NCI-H446 treated with DMSO at 0.1 percent for 48 hours (cell line): ENCODE measurements around the gene COL15A1.

Experiments
- DNase-seq: peaks from one replicate; lab custom pipeline; 2025; lab: John Stamatoyannopoulos, UW

Gene COL15A1

DNA sequence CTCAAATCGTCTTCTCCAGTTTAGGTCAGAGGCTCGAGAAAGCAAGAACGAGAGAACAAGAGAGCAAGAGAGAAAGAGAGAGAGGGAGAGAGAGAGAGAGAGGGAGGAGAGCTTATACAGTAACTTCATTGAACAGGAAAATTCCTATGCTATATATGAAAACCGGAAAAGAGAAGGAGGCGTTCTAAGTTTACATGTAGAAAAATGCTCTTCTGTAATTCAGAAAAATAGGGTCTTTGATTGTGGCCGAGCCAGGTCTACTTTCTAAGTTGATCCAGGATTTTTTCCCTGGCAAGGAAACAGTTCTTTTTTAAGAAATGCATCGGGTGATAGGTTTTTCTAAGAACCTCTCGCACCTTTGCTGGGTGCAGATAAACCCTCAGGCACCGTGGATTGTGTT, 29.5 kb downstream of the COL15A1 start:
- no peak for DNase-seq

GRCh38 chr9:98973576-98973975, 29.9 kb downstream of the COL15A1 start:
- no peak for DNase-seq

DNA sequence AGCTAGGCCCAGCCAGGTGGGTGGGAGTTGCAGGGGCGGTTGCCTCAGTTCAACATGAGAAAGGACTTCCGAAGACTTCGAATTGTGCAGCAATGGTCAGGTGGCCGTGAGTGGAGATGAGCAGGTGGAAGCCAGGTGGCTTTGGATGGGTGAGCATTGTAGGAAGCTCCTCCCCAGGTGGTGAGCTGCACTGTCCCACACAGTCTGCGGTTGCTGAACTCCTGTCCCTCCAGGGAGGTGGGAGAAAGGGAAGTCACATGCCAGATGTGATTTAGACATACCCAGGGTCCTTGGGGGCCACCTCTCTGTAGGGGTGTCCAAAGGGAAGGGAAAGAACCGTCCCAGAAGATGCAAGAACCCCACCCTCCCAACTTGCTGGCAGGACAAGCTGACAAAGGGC, 30.4 kb downstream of the COL15A1 start:
- no peak for DNase-seq

DNA sequence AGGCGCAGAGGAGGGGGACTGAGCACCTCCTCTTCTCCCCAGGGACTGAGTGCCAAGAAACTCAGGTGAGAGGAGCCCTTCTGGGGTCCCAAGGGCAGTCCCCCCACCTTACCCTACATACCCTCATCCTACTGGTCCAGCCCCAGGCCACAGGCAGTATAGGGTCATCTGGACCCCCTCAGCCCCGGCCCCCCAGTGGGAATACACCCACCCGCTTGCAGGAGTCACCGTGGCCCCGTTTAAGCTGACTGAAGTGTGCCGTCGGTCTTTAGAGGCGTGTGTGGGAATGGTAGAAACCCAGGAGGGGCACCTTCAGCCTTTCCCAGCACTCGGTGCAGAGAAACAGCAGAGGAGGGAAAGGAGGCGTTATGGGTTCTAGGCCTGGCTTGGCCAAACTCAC, 30.8 kb downstream of the COL15A1 start:
- DNase-seq = no peak

DNA sequence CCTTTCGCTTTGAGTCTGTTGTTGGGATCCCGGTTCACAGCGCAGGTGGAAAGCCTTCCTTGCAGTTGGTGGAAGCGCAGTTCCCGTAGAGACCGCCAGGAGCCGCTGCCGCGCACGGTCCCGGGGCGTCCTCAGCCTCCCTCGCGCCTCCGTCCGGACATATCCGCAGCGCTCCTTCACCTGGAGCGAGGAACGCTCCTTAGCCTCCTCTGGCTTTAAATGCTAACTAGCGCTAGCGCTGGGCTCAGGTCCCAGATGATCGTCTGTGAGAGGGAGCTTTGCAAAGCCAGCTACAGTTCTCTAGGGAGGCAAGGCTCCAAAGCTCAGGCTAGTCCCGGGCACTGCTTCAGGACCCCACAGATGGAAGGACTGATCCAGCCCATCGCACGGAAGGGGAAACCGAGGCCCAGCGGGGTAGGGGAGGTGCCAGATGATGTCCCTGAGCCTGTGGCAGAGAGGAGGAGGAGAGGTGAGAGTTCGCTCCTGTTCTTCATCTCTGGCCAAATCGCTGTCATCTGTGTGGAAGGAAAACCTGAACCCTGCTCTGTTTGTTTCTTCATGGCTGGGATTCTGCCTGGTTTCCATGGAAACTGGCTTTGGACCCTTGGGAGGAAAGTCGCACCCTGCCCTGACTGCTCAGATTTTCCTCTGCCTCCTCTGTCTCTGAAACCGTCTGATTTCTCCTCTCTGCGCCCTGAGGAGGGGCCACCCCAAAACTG, 31.4 kb downstream of the COL15A1 start:
- peak; percentile 18 for DNase-seq

- DNase-seq = no peak
Measured at GRCh38 chr9:98975838-98976237, 32.1 kb downstream of the COL15A1 start.

- no peak for DNase-seq
Measured at GRCh38 chr9:98977246-98977714, 33.6 kb downstream of the COL15A1 start.

DNA sequence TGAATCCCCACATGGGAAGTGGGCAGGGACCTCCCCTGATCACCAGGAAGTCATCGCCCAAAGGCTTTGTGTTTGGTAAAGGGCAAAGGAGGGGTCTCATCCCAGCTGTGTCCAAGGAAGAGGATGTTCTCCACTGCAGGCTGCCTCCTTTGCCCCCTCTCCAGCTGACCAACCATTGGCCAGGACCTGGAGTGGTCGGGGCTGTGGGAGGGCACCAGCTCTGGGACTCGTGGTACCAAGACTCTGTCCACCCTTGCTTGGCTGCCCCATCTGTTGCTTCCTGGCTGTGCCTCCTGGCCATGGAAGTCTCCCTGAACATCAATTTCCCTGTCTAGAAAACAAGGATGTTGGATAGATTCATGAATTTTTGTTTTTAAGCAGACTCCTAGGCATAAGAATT, 34.1 kb downstream of the COL15A1 start:
- DNase-seq = no peak

DNA sequence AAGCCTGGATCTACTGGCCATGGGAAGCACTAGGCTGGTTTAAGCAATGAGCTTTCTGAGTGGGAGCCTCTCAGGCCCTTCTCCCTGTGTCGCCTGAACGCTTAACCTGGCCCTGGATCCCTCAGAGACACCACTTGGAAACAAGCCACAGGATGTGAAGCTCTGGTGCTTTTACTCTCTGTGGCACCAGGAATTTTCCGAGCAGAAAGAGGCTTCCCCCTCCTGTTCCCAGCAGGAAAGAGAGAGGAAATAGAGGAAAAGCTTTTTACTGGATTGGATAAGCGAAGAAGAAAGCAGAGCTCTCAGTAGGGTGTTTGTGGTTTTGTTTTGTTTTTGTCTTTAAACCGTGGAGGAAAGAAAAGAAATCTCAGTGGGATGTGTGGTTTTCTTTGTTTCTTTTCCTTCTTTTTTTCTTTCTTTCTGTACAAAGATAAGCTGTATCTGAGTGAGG, 34.5 kb downstream of the COL15A1 start:
- no peak for DNase-seq

GRCh38 chr9:98980291-98980690, 36.6 kb downstream of the COL15A1 start:
- DNase-seq = no peak

GRCh38 chr9:98983295-98984268, 39.9 kb downstream of the COL15A1 start:
- no peak for DNase-seq

DNA sequence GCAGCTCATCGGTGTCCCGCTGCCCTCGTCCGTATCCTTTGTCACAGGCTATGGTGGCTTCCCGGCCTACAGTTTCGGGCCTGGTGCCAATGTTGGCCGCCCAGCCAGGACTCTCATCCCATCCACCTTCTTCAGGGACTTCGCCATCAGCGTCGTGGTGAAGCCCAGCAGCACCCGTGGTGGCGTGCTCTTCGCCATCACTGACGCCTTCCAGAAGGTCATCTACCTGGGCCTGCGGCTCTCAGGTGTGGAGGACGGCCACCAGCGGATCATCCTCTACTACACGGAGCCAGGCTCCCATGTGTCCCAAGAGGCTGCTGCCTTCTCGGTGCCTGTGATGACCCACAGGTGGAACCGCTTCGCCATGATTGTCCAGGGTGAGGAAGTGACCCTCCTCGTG, 41.9 kb downstream of the COL15A1 start:
- no peak for DNase-seq

DNA sequence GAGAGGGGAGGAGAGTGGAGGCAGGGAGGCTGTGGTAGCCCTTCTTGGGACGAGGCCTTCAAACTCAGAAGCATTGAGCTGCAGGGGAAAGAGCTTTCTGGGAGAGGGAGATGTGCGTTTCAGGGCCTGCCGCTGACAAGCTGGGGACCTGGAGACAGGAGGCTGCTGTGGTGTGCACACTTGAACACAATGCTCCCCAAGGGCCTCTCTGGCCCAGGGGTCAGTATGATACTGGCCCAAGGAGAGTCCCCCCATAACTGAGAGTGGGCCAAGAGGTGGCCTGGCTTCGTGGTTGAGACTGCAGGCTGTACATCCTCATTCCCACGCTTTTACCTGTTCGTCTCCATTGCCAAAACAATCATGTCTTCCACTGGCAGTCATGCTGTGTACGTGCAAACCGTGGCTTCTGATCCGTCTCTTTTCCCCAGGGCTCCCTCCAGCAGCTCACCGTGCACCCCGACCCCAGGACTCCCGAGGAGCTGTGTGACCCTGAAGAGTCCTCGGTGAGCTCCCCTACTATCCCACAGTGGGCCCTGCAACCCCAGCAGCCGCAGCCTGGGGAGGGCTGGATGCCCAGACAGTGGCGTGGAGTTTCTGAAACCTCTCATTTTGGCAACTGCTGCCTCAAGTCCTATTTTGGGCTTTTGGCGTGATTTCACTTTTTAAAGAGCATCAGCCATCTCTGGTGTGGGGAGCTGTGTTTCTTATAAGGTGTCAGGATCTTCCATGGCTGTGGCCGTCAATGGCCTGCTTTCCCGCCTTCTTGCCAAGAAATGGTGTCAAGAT, 43.4 kb downstream of the COL15A1 start:
- DNase-seq = no peak

DNA sequence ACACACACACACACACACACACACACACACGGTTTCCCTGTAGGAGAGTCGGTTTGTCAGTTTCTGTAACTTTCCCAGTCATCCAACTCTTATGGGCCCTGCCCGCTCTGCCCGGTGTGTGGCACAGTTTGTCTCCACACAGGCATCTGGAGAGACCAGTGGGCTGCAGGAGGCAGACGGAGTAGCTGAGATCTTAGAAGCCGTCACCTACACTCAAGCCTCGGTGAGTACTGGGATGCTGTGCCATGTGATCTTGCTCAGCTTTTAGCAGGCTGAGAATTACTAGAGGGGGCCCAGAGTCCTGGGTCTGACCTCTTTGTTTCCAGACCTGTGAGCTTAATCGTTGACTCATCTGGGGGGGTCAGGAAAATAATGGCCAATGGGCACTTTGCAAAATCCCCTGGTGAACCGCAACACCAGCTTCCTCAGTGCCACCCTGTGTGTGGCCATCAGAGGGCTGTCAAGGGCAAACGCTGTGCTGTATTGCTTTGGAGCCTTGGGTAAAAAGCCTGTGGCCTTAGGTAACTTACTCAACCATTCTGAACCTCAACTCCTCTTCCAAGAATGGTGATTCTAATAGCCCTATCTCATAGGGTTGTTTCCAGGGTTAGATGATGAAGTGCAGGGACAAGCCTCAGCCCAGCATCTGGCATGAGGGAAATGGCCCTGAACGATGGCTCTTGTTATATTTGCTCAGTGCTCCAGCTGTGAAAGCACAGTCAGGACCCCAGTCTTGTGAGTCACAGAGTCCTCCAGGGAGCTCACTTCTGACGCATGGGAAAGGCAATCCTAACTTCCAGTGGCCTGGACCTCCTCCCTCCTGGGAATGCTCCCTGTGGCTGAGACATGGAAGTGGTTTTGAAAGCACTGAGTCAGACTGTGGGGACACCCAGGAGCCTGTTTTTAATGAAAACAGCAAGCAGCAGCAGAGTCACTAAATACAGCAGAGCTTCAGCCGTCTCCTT, 45.6 kb downstream of the COL15A1 start:
- no peak for DNase-seq

- no peak for DNase-seq
Measured at GRCh38 chr9:98990181-98990870, 46.6 kb downstream of the COL15A1 start.

DNA sequence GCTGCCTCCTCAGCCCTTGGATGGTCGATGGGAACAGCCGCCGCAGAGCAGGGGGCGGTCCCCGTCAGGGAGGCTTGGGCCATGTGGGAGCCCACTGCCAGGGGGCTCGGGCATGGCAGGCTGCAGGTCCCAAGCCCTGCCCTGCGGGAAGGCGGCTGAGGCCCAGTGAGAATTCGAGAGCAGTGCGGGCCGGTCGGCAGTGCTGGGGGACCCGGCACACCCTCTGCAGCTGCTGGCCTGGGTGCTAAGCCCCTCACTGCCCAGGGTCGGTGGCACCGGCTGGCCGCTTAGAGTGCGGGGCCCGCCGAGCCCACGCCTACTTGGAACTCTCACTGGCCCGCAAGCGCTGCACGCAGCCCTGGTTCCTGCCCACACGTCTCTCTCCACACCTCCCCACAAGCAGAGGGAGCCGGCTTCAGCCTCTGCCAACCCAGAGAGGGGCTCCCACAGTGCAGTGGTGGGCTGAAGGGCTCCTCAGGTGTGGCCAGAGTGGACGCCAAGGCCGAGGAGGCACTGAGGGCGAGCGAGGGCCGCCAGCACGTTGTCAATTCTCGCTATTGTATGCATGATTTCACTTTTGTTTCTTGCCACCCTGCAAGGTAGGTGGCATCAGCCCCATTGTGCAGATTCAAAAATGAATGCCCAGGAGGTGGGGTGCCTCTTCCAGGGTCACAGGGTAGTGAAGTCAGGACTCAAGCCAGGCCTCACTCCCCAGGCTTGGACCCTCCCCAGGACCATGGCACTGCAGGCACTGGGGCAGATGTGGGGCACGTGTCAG, 48.6 kb downstream of the COL15A1 start:
- DNase-seq = no peak

GRCh38 chr9:98992885-98993569, 49.3 kb downstream of the COL15A1 start:
- no peak for DNase-seq

DNA sequence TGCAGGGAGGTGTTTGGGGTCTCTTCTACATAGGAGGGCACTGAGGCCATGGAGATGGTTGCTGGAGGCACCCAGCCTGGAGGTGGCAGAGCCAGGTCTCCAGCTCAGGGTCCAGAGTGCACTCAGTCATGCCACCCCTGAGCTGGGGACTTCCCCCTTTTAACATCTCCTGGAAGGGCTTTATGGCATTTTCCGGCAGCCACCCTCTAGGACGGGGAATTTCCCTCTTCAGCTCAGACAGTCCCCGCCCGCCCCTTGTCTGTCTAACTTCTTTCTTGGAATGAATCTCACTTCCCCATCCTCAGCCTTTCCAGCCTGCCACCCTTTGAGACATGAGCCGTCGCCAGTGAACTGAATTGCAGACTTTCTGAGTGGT, 49.9 kb downstream of the COL15A1 start:
- DNase-seq = no peak
